ENCODE measurements around the gene CPLX1.

DNA sequence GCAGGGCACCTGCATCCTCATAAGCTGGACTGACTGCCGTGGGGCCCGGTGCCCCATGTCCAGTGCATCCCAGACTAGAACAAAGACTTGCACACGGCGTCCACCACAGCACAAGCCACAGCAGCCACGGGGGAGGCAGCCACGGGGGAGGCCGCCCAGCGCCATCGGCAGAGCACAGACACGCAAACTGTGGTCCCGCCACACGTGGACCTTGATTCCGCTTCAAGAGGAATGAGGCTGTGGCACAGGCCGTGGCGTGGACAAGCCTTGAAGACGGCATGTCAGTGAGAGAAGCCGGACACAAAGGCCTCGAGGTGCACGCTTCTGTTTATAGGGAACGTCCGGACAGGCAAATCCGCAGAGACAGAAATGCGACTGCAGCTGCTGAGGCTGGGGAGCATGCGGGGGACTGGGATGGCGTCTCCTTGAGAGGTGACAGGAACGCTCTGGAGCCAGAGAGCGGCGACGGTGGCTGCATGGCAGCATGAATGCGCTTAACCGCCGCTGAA, 10.1 kb upstream of the CPLX1 start:
- TF ChIP-seq ZNF138 (CRISPR knock-in tag; conservative IDR thresholded peaks at IDR 0.05) (no peak), TEAD4 (CRISPR knock-in tag; IDR thresholded peaks at IDR 0.05) (no peak), JUN (CRISPR knock-in tag; IDR thresholded peaks at IDR 0.05) (no peak), ZNF423 (CRISPR knock-in tag; IDR thresholded peaks at IDR 0.05) (no peak), FOXK1 (CRISPR knock-in tag; IDR thresholded peaks at IDR 0.05) (no peak)
- TF ChIP-seq, protein P1, sequence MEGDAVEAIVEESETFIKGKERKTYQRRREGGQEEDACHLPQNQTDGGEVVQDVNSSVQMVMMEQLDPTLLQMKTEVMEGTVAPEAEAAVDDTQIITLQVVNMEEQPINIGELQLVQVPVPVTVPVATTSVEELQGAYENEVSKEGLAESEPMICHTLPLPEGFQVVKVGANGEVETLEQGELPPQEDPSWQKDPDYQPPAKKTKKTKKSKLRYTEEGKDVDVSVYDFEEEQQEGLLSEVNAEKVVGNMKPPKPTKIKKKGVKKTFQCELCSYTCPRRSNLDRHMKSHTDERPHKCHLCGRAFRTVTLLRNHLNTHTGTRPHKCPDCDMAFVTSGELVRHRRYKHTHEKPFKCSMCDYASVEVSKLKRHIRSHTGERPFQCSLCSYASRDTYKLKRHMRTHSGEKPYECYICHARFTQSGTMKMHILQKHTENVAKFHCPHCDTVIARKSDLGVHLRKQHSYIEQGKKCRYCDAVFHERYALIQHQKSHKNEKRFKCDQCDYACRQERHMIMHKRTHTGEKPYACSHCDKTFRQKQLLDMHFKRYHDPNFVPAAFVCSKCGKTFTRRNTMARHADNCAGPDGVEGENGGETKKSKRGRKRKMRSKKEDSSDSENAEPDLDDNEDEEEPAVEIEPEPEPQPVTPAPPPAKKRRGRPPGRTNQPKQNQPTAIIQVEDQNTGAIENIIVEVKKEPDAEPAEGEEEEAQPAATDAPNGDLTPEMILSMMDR (IDR thresholded peaks at IDR 0.05), result no peak
- TF ChIP-seq, protein P2, sequence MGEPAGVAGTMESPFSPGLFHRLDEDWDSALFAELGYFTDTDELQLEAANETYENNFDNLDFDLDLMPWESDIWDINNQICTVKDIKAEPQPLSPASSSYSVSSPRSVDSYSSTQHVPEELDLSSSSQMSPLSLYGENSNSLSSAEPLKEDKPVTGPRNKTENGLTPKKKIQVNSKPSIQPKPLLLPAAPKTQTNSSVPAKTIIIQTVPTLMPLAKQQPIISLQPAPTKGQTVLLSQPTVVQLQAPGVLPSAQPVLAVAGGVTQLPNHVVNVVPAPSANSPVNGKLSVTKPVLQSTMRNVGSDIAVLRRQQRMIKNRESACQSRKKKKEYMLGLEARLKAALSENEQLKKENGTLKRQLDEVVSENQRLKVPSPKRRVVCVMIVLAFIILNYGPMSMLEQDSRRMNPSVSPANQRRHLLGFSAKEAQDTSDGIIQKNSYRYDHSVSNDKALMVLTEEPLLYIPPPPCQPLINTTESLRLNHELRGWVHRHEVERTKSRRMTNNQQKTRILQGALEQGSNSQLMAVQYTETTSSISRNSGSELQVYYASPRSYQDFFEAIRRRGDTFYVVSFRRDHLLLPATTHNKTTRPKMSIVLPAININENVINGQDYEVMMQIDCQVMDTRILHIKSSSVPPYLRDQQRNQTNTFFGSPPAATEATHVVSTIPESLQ (CRISPR knock-in tag; IDR thresholded peaks at IDR 0.05), result no peak
